Measurements from ENCODE around the gene CTNNA3. TPM values are rescaled to one million over a fixed set of nuclear protein-coding genes. Genes with fewer than 3 reads are reported as not detected.
"Not testable (repeated sequence)": the region's sequence is repeated elsewhere in the genome, so short reads cannot be mapped to it uniquely, and the experiment has no call there.

Gene CTNNA3
- total and polyA plus RNA-seq, 12 donors, result 2.0 to 213 (median 171) TPM

DNA sequence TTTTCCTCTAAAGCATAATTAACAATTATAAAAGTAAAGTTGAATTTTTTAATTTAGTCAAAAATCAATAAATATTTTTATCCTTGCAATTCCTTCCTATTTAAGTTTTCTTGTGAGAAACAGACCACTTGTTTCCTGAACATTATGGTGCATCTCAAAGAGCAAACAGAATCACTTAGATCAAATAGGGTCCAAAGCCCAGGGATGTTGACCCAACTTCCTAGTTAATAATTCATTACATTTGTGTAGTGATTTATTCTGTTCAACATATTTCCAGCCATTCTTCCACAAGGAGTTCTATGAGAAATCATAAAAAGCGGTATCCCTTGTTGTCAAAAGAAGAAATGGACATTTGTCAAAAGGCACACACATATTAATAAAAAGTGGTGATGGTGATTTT is 454.5 kb downstream of the CTNNA3 start:
- 0 to 38% methylated on average over 1 of the region's 1 CpG for WGBS, 2 donors
- H3K4me3 ChIP-seq, result no peak overlapping the region
- H3K36me3 ChIP-seq, result no peaks in the 10 kb centered on the region
- DNase-seq, result no peak
- no peak overlapping the region for H3K27ac ChIP-seq
- intact Hi-C loops (cut with DNase I), result no loop called here
- no peak for ATAC-seq
- no peaks in the 10 kb centered on the region for H3K9me3 ChIP-seq
- peaks cover 0 to 10% (median 0%) of the 10 kb centered on the region in 9 donors for H3K4me1 ChIP-seq
- TF ChIP-seq, protein P1, sequence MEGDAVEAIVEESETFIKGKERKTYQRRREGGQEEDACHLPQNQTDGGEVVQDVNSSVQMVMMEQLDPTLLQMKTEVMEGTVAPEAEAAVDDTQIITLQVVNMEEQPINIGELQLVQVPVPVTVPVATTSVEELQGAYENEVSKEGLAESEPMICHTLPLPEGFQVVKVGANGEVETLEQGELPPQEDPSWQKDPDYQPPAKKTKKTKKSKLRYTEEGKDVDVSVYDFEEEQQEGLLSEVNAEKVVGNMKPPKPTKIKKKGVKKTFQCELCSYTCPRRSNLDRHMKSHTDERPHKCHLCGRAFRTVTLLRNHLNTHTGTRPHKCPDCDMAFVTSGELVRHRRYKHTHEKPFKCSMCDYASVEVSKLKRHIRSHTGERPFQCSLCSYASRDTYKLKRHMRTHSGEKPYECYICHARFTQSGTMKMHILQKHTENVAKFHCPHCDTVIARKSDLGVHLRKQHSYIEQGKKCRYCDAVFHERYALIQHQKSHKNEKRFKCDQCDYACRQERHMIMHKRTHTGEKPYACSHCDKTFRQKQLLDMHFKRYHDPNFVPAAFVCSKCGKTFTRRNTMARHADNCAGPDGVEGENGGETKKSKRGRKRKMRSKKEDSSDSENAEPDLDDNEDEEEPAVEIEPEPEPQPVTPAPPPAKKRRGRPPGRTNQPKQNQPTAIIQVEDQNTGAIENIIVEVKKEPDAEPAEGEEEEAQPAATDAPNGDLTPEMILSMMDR (IDR thresholded peaks at IDR 0.05), result no peak
- no peaks in the 10 kb centered on the region for H3K27me3 ChIP-seq

DNA sequence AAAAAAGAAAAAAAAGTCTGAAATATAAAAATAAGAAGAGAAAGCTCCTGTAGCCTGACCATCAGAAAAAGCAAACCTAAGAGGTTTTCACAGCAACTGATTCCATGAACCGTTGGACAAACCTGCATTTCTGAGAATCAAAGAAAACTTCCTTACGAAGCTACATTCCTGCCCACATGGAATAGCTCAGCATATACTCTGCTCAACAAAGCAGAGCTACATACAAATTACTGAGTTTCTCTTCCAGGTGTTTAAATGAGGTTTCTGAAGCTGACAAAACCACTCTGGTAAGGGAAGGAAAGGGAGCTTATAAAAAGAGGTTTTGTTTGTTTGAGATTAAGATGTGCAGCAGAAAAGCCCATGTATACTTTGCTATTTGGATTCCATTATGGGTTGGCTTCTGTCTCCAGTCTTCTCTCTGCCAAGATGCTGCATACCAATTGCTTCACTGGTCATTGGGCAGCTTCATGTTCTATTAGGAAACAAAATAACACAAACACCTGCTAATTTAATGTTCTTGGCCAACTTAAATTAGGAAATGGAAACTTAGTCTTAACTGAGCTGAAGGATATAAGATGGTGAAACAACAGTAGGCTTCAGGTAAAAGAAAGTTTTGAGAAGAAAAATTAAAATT is 456.0 kb downstream of the CTNNA3 start:
- H3K9me3 ChIP-seq, result no peaks in the 10 kb centered on the region
- TF ChIP-seq, protein P1 (IDR thresholded peaks at IDR 0.05), result no peak
- H3K36me3 ChIP-seq, result no peaks in the 10 kb centered on the region
- no peaks in the 10 kb centered on the region for H3K27me3 ChIP-seq
- peak in 1 of 8 donors; percentile 46 for ATAC-seq
- intact Hi-C loops (cut with DNase I), result no loop called here
- no peak overlapping the region for H3K4me3 ChIP-seq
- 84 to 85% methylated on average over 2 of the region's 2 CpGs for WGBS, 2 donors
- H3K27ac ChIP-seq, result no peak overlapping the region
- no peak for DNase-seq
- H3K4me1 ChIP-seq, result peaks cover 0 to 10% (median 0%) of the 10 kb centered on the region in 9 donors

DNA sequence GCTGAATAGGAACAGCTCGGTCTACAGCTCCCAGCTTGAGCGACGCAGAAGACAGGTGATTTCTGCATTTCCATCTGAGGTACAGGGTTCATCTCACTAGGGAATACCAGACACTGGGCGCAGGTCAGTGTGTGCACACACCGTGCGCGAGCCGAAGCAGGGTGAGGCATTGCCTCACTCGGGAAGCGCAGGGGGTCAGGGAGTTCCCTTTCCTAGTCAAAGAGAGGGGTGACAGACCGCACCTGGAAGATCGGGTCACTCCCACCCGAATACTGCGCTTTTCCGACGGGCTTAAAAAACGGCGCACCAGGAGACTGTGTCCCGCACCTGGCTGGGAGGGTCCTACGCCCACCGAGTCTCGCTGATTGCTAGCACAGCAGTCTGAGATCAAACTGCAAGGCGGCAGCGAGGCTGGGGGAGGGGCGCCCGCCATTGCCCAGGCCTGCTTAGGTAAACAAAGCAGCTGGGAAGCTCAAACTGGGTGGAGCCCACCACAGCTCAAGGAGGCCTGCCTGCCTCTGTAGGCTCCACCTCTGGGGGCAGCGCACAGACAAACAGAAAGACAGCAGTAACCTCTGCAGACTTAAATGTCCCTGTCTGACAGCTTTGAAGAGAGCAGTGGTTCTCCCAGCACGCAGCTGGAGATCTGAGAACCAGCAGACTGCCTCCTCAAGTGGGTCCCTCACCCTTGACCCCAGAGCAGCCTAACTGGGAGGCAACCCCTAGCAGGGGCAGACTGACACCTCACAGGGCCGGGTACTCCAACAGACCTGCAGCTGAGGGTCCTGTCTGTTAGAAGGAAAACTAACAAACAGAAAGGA is 465.1 kb downstream of the CTNNA3 start:
- 30 to 41% methylated on average over 26 to 29 of the region's 29 CpGs for WGBS, 2 donors
- H3K4me3 ChIP-seq, result not testable (repeated sequence)

DNA sequence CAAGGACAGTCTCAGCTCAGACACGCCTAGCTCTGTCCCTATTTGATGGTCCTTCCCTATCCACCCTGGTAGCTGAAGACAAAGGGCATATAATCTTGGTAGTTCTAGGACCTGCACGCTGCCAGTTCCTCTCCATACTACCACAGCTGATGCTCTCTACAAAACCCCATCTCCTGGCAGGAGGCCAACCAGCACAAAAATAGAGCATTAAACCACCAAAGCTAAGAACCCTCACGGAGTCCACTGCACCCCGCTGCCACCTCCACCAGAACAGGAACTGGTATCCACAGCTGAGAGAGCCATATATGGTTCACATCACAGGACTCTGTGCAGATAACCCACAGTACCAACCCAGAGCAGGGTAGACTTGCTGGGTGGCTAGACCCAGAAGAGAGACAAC is 470.8 kb downstream of the CTNNA3 start:
- peaks cover 0 to 15% (median 0%) of the 10 kb centered on the region in 11 donors for H3K9me3 ChIP-seq
- DNase-seq (no peak), ATAC-seq (peak in 1 of 8 donors; percentile 52)
- H3K36me3 ChIP-seq, result no peaks in the 10 kb centered on the region
- TF ChIP-seq, protein P1 (IDR thresholded peaks at IDR 0.05), result no peak
- H3K4me3 ChIP-seq, result no peak overlapping the region
- intact Hi-C loops (cut with DNase I), result no loop called here
- peaks cover 0 to 23% (median 0%) of the 10 kb centered on the region in 9 donors for H3K4me1 ChIP-seq
- no peak overlapping the region for H3K27ac ChIP-seq
- WGBS, 2 donors, result 67 to 68% methylated on average over 4 of the region's 4 CpGs
- no peaks in the 10 kb centered on the region for H3K27me3 ChIP-seq

More for the DNA sequence above, 465.1 kb downstream of the CTNNA3 start:
- intact Hi-C loops (cut with DNase I); DNase-seq; H3K36me3 ChIP-seq; H3K27ac ChIP-seq; ATAC-seq; H3K27me3 ChIP-seq; H3K4me1 ChIP-seq: not testable (repeated sequence)
- peaks cover 0 to 15% (median 0%) of the 10 kb centered on the region in 11 donors for H3K9me3 ChIP-seq
